ENCODE measurements around the gene SVBP.

DNA sequence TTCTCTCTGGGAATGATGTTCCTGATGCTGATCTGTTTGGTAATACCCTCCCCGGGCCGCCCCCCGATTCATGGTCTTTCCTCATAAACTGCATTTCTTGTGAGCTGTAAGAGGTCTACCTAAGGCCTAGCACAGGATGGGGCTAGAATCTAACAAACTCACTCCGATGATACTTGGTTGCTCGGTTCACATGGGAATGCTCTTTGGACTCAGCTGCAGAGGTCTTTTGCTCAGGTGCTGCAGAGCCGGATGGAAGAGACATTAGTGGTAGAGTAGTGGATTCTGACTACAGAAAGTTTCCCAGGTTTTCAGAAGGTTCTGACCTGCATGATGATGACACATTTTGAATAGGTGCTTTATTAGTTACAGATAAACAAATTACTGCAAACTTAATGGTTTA is 40.7 kb downstream of the SVBP start:
- TF ChIP-seq EZH2 (optimal IDR thresholded peaks at IDR 0.05; ENCODE audit: low read depth, low read length) (no peak), EZH2phosphoT487 (IDR thresholded peaks at IDR 0.05; ENCODE audit: low read length) (no peak)
- TF ChIP-seq, protein P1, sequence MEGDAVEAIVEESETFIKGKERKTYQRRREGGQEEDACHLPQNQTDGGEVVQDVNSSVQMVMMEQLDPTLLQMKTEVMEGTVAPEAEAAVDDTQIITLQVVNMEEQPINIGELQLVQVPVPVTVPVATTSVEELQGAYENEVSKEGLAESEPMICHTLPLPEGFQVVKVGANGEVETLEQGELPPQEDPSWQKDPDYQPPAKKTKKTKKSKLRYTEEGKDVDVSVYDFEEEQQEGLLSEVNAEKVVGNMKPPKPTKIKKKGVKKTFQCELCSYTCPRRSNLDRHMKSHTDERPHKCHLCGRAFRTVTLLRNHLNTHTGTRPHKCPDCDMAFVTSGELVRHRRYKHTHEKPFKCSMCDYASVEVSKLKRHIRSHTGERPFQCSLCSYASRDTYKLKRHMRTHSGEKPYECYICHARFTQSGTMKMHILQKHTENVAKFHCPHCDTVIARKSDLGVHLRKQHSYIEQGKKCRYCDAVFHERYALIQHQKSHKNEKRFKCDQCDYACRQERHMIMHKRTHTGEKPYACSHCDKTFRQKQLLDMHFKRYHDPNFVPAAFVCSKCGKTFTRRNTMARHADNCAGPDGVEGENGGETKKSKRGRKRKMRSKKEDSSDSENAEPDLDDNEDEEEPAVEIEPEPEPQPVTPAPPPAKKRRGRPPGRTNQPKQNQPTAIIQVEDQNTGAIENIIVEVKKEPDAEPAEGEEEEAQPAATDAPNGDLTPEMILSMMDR (IDR thresholded peaks at IDR 0.05; ENCODE audit: low read length), result no peak

Data from MM.1S (cell line).